ENCODE measurements around the gene ORAI2. TPM values are rescaled to one million over a fixed set of nuclear protein-coding genes. Genes with fewer than 3 reads are reported as not detected.

Gene ORAI2
- total and polyA plus RNA-seq, 2 of the 13 experiments (the other 11 are each of a cell fraction or from before 2014, with no cell fraction given), result 3.0 to 6.0 TPM

DNA sequence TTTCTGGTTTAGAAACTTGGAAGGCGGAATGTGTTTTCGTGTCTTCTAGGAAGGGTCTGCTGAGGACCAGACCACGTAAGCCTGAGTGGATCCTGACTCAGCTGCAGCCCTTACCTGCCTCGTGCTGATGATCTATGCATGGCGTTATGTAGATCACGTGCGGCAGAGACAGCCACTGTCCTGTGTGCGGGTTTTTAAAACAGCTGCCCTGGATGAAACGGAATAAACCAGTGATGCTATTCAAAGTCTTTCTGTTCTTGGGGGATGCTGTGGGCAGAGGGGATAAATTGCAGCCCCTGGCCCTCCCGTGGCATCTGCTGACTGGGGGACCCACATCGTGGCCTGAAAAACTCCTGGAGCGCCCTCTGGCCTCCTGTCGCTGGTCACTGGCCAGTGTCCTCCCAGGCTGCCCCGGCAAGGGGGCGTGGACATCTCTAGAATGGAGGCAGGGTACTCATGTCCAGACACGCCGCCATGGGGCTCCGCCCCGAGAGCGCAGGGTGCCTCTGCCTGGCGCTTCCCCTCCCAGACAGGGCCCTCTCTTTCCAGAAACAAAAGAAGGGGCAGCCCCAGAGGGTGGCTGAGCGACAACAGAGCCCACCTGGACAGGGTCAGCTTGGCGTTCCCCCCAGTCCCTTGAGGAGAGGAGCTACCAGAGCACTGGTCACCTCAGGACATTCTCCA, 18.1 kb downstream of the ORAI2 start (continued):
- TF ChIP-seq, protein P1, sequence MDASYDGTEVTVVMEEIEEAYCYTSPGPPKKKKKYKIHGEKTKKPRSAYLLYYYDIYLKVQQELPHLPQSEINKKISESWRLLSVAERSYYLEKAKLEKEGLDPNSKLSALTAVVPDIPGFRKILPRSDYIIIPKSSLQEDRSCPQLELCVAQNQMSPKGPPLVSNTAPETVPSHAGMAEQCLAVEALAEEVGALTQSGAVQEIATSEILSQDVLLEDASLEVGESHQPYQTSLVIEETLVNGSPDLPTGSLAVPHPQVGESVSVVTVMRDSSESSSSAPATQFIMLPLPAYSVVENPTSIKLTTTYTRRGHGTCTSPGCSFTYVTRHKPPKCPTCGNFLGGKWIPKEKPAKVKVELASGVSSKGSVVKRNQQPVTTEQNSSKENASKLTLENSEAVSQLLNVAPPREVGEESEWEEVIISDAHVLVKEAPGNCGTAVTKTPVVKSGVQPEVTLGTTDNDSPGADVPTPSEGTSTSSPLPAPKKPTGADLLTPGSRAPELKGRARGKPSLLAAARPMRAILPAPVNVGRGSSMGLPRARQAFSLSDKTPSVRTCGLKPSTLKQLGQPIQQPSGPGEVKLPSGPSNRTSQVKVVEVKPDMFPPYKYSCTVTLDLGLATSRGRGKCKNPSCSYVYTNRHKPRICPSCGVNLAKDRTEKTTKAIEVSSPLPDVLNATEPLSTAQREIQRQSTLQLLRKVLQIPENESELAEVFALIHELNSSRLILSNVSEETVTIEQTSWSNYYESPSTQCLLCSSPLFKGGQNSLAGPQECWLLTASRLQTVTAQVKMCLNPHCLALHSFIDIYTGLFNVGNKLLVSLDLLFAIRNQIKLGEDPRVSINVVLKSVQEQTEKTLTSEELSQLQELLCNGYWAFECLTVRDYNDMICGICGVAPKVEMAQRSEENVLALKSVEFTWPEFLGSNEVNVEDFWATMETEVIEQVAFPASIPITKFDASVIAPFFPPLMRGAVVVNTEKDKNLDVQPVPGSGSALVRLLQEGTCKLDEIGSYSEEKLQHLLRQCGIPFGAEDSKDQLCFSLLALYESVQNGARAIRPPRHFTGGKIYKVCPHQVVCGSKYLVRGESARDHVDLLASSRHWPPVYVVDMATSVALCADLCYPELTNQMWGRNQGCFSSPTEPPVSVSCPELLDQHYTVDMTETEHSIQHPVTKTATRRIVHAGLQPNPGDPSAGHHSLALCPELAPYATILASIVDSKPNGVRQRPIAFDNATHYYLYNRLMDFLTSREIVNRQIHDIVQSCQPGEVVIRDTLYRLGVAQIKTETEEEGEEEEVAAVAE (CRISPR knock-in tag; IDR thresholded peaks at IDR 0.05; ENCODE audit: borderline replicate concordance), result no peak
- TF ChIP-seq ZNF550 (CRISPR knock-in tag; IDR thresholded peaks at IDR 0.05; ENCODE audit: borderline replicate concordance) (no peak), DNMT1 (CRISPR knock-in tag; IDR thresholded peaks at IDR 0.05) (no peak), PRMT3 (CRISPR knock-in tag; IDR thresholded peaks at IDR 0.05; ENCODE audit: borderline replicate concordance, low read depth) (no peak), FOXO1 (CRISPR knock-in tag; IDR thresholded peaks at IDR 0.05) (no peak), ZNF790 (CRISPR knock-in tag; IDR thresholded peaks at IDR 0.05; ENCODE audit: borderline replicate concordance) (no peak), JUN (CRISPR knock-in tag; IDR thresholded peaks at IDR 0.05) (no peak), ZBTB43 (CRISPR knock-in tag; conservative IDR thresholded peaks at IDR 0.05) (no peak), ZFAT (CRISPR knock-in tag; conservative IDR thresholded peaks at IDR 0.05) (no peak), ZKSCAN1 (IDR thresholded peaks at IDR 0.05; ENCODE audit: low read length) (no peak), ARHGAP35 (CRISPR knock-in tag; IDR thresholded peaks at IDR 0.05; ENCODE audit: borderline replicate concordance) (no peak), TRIM24 (CRISPR knock-in tag; IDR thresholded peaks at IDR 0.05) (no peak), ZNF850 (CRISPR knock-in tag; conservative IDR thresholded peaks at IDR 0.05) (no peak), EEA1 (CRISPR knock-in tag; IDR thresholded peaks at IDR 0.05; ENCODE audit: borderline replicate concordance) (no peak)
- TF ChIP-seq, protein P2, sequence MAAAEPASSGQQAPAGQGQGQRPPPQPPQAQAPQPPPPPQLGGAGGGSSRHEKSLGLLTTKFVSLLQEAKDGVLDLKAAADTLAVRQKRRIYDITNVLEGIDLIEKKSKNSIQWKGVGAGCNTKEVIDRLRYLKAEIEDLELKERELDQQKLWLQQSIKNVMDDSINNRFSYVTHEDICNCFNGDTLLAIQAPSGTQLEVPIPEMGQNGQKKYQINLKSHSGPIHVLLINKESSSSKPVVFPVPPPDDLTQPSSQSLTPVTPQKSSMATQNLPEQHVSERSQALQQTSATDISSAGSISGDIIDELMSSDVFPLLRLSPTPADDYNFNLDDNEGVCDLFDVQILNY (CRISPR knock-in tag; conservative IDR thresholded peaks at IDR 0.05), result no peak
- TF ChIP-seq, protein P3, sequence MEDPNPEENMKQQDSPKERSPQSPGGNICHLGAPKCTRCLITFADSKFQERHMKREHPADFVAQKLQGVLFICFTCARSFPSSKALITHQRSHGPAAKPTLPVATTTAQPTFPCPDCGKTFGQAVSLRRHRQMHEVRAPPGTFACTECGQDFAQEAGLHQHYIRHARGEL (CRISPR knock-in tag; IDR thresholded peaks at IDR 0.05), result no peak
- TF ChIP-seq, protein P4, sequence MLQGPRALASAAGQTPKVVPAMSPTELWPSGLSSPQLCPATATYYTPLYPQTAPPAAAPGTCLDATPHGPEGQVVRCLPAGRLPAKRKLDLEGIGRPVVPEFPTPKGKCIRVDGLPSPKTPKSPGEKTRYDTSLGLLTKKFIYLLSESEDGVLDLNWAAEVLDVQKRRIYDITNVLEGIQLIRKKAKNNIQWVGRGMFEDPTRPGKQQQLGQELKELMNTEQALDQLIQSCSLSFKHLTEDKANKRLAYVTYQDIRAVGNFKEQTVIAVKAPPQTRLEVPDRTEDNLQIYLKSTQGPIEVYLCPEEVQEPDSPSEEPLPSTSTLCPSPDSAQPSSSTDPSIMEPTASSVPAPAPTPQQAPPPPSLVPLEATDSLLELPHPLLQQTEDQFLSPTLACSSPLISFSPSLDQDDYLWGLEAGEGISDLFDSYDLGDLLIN (CRISPR knock-in tag; IDR thresholded peaks at IDR 0.05; ENCODE audit: borderline replicate concordance), result no peak
- TF ChIP-seq, protein P5, sequence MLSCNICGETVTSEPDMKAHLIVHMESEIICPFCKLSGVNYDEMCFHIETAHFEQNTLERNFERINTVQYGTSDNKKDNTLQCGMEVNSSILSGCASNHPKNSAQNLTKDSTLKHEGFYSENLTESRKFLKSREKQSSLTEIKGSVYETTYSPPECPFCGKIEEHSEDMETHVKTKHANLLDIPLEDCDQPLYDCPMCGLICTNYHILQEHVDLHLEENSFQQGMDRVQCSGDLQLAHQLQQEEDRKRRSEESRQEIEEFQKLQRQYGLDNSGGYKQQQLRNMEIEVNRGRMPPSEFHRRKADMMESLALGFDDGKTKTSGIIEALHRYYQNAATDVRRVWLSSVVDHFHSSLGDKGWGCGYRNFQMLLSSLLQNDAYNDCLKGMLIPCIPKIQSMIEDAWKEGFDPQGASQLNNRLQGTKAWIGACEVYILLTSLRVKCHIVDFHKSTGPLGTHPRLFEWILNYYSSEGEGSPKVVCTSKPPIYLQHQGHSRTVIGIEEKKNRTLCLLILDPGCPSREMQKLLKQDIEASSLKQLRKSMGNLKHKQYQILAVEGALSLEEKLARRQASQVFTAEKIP (CRISPR knock-in tag; IDR thresholded peaks at IDR 0.05; ENCODE audit: borderline replicate concordance), result no peak

All from HepG2 (cell line).